ENCODE data around the gene IGSF9B.

DNA sequence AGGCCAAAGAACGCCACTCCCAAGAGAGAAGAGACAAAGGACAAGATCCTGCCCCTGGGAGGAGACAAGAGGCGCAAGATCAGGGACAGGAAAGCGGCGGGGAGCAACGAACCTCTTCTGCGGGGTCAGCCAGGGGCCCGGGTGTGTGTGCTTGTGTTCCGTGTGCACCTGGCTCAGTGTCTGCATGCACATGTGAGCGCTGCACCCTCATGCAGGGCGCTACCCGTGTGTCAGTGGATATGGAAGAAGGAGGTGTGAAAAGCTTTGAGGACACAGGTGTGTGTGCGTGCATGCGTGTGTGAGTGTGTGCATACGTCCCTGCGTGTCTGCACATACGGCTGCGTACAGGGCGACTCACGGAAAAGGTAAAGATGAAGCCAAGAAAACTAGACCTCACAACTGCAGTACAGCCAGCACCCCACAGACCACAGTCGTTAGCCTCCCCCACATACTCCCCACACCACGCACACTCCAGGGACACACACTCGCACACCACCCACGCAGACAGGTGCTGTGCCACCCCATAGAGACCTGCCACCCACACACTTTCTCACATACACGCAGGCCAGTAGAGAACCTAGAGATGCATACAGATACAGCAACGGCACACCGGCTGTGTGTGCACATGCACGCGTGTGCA, 11.0 kb upstream of the IGSF9B start:
- TF ChIP-seq CTCF (IDR thresholded peaks at IDR 0.05) (no peak), POLR2A (IDR thresholded peaks at IDR 0.05) (no peak)

Measured in body of pancreas (tissue), 4 donors.